HEK293T (cell line): Measurements from ENCODE around the gene PUS7L.

Experiments
- ARNT ChIP-seq: fragments of 450-650 bp; IDR thresholded peaks from 2 replicates; pipeline ENCODE4 v1.6.1; 2017; ENCODE audit warnings: mild to moderate bottlenecking
- BHLHE40 ChIP-seq: fragments of 450-650 bp; IDR thresholded peaks from 2 replicates; pipeline ENCODE4 v1.6.1; 2016; ENCODE audit warnings: mild to moderate bottlenecking, moderate library complexity, borderline replicate concordance
- ELF4 ChIP-seq: fragments of 450-650 bp; IDR thresholded peaks from 2 replicates; pipeline ENCODE4 v1.6.1; 2017; ENCODE audit warnings: antibody characterized with exemption
- FOXM1 ChIP-seq: fragments of 450-650 bp; IDR thresholded peaks from 2 replicates; pipeline ENCODE4 v1.6.1; 2017; ENCODE audit warnings: mild to moderate bottlenecking, borderline replicate concordance
- L3MBTL2 ChIP-seq: fragments of 450-650 bp; conservative IDR thresholded peaks from 2 replicates; pipeline ENCODE4 v1.6.1; 2016; ENCODE audit warnings: mild to moderate bottlenecking
- SP1 ChIP-seq: fragments of 450-650 bp; IDR thresholded peaks from 2 replicates; pipeline ENCODE4 v1.6.1; 2017
- TARDBP ChIP-seq: fragments of 450-650 bp; IDR thresholded peaks from 2 replicates; pipeline ENCODE4 v1.6.1; 2016

GRCh38 chr12:43750814-43751213 is 7.8 kb downstream of the PUS7L start:
- TF ChIP-seq SP1 = no peak
- TF ChIP-seq TARDBP = no peak
- no peak for TF ChIP-seq BHLHE40
- no peak for TF ChIP-seq ELF4
- no peak for TF ChIP-seq L3MBTL2
- TF ChIP-seq FOXM1 = no peak
- no peak for TF ChIP-seq ARNT
